HG02678 (cell line): ENCODE results near the gene SPTY2D1.
"Not testable (repeated sequence)": the region's sequence is repeated elsewhere in the genome, so short reads cannot be mapped to it uniquely, and the experiment has no call there.

Experiments
- ATAC-seq: cut with Tn5 transposase; IDR thresholded peaks from one replicate; pipeline ENCODE4 v1.9.1; 2021; ENCODE audit warnings: mild to moderate bottlenecking, moderate library complexity; ENCODE audit not compliant: unreplicated experiment

SPTY2D1 gene, protein sequence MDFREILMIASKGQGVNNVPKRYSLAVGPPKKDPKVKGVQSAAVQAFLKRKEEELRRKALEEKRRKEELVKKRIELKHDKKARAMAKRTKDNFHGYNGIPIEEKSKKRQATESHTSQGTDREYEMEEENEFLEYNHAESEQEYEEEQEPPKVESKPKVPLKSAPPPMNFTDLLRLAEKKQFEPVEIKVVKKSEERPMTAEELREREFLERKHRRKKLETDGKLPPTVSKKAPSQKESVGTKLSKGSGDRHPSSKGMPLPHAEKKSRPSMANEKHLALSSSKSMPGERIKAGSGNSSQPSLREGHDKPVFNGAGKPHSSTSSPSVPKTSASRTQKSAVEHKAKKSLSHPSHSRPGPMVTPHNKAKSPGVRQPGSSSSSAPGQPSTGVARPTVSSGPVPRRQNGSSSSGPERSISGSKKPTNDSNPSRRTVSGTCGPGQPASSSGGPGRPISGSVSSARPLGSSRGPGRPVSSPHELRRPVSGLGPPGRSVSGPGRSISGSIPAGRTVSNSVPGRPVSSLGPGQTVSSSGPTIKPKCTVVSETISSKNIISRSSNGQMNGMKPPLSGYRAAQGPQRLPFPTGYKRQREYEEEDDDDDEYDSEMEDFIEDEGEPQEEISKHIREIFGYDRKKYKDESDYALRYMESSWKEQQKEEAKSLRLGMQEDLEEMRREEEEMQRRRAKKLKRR

GRCh38 chr11:18634140-18635032, at the start of gene SPTY2D1:
Gene SPTY2D1 (minus strand): TSS chr11:18634342. CDS start chr11:18634257, 85 bp downstream.
- peak; percentile 95 for ATAC-seq

GRCh38 chr11:18682466-18682865, 48.3 kb upstream of the SPTY2D1 start:
- no peak for ATAC-seq

DNA sequence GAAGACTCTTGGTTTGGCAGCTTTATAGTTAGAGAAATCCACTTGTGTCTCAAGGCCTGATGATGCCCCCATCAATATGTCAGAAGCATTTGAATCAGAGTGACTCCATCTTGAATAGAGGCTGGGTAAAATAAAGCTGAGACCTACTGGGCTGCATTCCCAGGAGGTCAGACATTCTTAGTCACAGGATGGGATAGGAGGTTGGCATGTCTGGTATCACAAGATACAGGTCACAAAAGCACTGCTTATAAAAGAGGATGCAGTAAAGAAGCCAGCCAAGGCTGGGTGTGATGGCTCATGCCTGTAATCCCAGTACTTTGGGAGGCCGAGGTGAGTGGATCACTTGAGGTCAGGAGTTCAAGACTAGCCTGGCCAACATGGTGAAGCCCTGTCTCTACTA, 47.8 kb upstream of the SPTY2D1 start:
- not testable (repeated sequence) for ATAC-seq

- ATAC-seq, result no peak
Measured at GRCh38 chr11:18677560-18677959, 43.4 kb upstream of the SPTY2D1 start.

GRCh38 chr11:18676803-18677202, 42.7 kb upstream of the SPTY2D1 start:
- no peak for ATAC-seq

GRCh38 chr11:18672209-18672608, 38.1 kb upstream of the SPTY2D1 start:
- ATAC-seq, result not testable (repeated sequence)

DNA sequence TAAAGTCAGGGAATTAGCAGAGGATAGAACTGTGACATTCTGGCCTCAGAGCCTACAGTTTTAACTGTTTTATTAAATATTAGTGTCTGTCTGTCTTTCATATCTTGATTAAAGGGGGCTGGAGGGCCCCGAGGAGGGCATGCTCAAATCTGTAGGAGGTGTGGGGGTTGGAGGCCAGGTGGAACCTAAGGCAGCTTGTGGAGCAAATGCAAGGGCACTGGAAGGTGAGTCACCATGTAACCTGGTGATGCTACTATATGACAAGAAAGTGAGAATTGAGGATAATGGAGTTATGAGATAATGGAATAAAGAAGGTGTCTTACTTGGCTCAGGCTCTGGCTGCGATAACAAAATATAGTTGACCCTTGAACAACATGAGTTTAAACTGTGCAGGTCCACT, 37.1 kb upstream of the SPTY2D1 start:
- ATAC-seq, result no peak

- no peak for ATAC-seq
Measured at GRCh38 chr11:18669711-18670110, 35.6 kb upstream of the SPTY2D1 start.

- no peak for ATAC-seq
Measured at GRCh38 chr11:18669219-18669596, 35.1 kb upstream of the SPTY2D1 start.

- ATAC-seq, result no peak
Measured at GRCh38 chr11:18668131-18668530, 34.0 kb upstream of the SPTY2D1 start.

DNA sequence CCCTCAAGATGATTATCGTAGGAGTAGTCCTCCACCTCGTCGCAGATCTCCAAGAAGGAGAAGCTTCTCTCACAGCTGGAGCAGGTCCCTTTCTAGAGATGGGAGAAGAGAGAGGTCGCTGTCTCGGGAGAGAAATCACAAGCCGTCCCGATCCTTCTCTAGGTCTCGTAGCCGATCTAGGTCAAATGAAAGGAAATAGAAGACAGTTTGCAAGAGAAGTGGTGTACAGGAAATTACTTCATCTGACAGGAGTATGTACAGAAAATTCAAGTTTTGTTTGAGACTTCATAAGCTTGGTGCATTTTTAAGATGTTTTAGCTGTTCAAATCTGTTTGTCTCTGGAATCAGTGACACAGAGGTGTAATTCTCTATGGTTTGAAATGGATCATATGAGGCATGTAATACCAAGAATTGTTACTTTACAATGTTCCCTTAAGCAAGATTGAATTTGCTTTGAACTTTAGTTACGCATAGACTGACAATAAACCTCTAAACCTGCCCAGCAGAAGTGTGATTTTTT, 31.3 kb upstream of the SPTY2D1 start:
- not testable (repeated sequence) for ATAC-seq

DNA sequence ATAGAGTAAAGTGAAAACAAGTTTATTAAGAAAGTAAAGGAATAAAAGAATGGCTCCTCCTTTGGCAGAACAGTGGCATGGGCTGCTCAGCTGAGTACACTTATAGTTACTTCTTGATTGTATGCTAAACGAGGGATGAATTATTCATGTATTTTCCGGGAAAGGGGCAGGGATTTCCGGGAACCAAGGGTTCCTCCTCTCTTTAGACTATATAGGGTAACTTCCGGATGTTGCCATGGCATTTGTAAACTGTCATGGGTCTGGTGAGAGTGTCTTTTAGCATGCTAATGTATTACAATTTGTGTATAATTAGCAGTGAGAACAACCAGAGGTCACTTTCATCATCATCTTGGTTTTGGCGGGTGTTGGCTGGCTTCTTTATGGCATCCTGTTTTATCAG, 23.5 kb upstream of the SPTY2D1 start:
- no peak for ATAC-seq

- no peak for ATAC-seq
Measured at GRCh38 chr11:18650859-18651557, 16.9 kb upstream of the SPTY2D1 start.

DNA sequence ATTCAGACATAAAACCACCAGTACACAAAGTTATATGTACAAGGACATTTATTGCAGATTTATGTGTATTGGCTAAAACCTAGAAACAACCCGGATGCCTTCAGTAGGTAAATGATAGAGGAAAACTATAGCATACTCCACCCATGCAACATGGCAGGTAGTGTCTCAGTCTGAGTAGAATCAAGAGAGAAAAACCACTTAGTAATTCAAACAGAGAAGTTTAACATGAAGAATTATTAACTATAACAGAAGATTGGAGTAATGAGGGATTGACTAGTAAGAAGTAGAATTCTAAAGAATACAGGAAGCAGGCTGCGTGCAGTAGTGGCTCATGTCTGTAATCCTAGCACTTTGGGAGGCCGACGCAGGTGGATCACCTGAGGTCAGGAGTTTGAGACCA, 16.2 kb upstream of the SPTY2D1 start:
- ATAC-seq, result no peak

DNA sequence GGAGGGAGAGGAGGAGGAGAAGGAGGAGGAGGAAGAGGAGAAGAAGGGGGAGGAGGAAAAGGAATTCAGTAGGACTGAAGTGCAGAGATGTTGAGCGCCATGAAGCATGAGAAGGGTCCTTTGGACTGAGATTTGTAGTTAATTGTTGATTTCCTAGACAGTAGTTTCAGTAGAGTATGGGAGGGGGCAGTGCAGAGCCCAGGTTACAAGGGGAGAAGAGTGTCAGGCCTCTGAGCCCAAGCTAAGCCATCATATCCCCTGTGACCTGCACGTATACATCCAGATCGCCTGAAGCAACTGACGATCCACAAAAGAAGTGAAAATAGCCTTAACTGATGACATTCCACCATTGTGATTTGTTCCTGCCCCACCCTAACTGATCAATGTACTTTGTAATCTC, 8.9 kb upstream of the SPTY2D1 start:
- not testable (repeated sequence) for ATAC-seq

GRCh38 chr11:18641677-18642076, 7.5 kb upstream of the SPTY2D1 start:
- no peak for ATAC-seq

DNA sequence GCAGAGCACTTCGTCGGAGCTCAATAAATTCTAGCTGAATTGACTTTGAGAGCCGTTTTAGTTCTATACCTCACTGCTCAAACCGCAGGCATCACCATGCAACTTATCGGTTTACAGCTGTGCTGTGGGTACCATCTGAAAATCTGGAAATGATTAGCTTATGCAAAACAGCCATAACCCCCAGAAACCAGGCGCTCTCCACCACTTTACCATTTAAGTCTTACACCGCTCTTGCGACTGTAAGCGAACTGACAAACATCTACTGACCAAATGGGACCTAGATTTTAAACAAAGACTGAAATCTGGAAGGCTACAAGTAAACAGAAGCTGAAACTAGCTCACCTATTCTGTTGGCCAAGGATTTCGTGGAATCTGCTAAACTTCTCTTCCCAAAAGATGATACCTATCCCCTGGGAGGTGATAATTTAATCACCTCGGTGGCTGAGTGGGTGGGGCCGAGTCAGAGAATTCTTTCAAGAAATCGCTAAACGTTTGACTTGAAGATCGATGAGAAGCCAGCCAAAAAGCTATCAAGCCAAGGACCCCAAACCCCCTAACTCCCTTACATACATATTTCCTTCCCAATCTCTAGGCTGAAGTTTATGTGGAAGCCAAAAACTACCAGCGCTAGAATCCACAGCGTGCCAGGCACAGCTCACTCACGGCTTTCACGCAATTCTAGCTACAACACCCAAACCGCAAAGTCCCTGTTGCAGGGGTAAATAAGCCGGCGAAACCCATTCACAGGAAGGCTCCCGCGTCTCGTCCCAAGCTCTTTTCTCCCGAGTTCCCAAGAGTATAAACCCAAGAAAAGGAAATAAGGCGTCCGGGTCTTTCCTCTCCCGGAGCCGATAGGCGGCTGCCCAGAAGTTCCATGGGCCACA, 644 bp downstream of the SPTY2D1 start:
- ATAC-seq, result peak; percentile 63

DNA sequence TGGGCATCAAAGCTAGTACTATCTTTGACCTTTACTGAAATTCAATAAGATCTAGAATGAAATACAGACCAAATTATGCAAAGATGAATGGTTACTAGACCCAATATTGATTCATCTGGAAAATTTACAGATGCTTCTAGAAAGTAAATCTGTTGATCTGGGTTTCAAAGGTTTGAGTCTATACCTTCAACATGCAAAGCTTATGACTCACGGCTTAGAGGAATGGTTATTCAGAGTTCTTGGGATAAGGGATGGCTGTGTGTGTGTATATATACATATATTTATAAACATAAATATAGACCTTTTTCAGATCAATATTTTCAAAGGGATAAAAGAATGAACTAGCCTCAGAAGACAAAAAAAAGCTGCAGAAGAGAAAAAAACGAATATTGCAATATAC, 1.3 kb downstream of the SPTY2D1 start:
- ATAC-seq, result no peak

DNA sequence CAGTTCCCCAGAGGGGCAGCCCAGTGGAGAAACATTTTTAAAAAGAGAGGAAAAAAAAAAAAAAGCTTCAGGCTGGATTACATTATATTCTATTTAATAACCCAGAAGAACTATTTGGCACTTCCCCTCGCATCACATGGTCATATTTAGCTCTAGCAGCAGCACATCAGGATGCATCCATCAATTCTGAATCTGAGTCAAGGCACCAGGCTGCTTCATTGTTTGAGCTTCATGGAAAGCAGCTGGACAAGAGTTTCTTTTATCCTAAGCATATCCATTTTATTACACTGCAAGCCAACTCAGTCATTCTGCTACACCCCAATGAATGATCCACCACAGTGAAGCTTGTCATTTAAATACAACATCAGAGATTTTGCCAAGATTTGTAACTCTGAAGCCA, 10.0 kb downstream of the SPTY2D1 start:
- ATAC-seq, result no peak

DNA sequence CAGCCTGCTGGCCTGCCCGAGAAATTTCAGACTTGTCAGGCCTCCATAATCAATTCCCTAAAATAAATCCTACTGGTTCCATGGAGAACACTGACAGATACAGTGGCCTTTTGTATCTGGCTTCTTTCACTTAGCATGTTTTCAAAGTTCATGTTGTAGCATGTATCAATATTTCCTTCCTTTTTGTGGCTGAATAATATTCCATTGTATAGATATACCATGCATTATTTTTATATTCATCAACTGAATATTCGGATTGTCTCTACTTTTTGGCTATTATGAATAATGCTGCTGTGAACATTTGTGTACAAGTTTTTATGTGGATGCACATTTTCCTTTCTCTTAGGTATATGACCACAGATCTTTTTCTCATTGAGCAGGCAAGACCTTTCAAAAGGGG, 10.4 kb downstream of the SPTY2D1 start:
- ATAC-seq, result no peak
